Measurements from ENCODE around the gene CHRNA9. TPM values are rescaled to one million over a fixed set of nuclear protein-coding genes. Genes with fewer than 3 reads are reported as not detected.

The CHRNA9 gene
- polyA plus RNA-seq, 2 of the 4 experiments (the other 2 are of a cell fraction), result 1.3 to 1.6 TPM

DNA sequence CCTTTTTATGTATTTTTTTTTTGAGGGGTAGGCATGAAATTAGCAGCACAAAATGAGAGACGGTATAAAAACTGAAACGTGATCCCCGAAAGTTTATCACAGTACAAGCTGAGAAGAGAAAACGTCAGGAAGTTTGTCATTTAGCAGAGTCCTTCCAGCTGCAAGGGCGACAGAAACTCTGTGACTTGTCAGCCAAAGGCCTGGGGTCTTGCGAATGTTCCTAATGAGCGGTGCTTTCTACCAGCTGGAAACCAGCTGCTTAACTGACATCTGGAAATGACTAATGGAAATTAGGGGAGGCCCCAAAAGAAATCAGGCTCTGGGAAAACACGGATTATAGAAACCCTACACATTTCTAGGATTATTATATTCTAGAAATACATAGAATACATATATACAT lies 66.5 kb downstream of the CHRNA9 start (continued):
- TF ChIP-seq ZFP36 (IDR thresholded peaks at IDR 0.05; ENCODE audit: borderline replicate concordance, partially characterized antibody) (no peak), EP300 (IDR thresholded peaks at IDR 0.05) (no peak), FOSL2 (IDR thresholded peaks at IDR 0.05) (no peak), FOSL2 (CRISPR knock-in tag; IDR thresholded peaks at IDR 0.05) (no peak), NPAS2 (CRISPR knock-in tag; IDR thresholded peaks at IDR 0.05; ENCODE audit: borderline replicate concordance) (no peak), CEBPB (IDR thresholded peaks at IDR 0.05) (no peak), TFCP2L1 (CRISPR knock-in tag; IDR thresholded peaks at IDR 0.05) (no peak)
- TF ChIP-seq, protein P1, sequence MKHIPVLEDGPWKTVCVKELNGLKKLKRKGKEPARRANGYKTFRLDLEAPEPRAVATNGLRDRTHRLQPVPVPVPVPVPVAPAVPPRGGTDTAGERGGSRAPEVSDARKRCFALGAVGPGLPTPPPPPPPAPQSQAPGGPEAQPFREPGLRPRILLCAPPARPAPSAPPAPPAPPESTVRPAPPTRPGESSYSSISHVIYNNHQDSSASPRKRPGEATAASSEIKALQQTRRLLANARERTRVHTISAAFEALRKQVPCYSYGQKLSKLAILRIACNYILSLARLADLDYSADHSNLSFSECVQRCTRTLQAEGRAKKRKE (CRISPR knock-in tag; IDR thresholded peaks at IDR 0.05; ENCODE audit: low read depth), result no peak

DNA sequence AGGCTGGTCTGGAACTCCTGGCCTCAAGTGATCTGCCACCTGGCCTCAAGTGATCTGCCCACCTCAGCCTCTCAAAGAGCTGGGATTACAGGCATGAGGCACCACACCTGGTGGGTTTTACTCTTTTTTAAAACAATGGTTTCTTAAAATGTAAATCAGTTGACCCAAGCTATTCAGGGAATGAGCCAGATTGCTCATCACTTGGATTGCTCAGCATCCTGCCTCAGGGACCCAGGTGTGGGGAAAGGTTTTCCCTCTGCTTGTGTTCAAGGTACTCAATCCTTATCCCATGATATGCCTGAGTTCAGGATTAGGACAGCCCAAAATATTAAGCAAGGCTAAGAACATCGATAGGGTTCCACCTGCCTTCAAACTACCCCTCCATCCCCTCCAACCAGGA lies 67.4 kb downstream of the CHRNA9 start:
- FAIRE-seq (no peak), ATAC-seq (no peak), DNase-seq (ENCODE audit: low read depth in 1 of 2, low spot score in 1 of 2) (no peak)
- Histone ChIP-seq H3K4me1 (peaks cover 5% of the 10 kb centered on the region; the same call in 2 of the 3 replicates), H3K27ac (no peak overlapping the region), H3K9me3 (peaks cover 8% of the 10 kb centered on the region; the same call in 2 of the 3 replicates), H3K4me3 (no peak overlapping the region), H3K4me2 (no peak overlapping the region)
- ChIA-PET POLR2A (no interaction called here), CTCF (no interaction called here)
- TF ChIP-seq FOSB (CRISPR knock-in tag; IDR thresholded peaks at IDR 0.05) (no peak), ZNF302 (CRISPR knock-in tag; IDR thresholded peaks at IDR 0.05) (no peak), FOSL2 (IDR thresholded peaks at IDR 0.05) (no peak), FOSL2 (CRISPR knock-in tag; IDR thresholded peaks at IDR 0.05) (no peak), TFCP2L1 (CRISPR knock-in tag; IDR thresholded peaks at IDR 0.05) (no peak)
- 100% methylated on average over 1 of the region's 1 CpG for WGBS (ENCODE audit: missing lambda C conversion rate)

DNA sequence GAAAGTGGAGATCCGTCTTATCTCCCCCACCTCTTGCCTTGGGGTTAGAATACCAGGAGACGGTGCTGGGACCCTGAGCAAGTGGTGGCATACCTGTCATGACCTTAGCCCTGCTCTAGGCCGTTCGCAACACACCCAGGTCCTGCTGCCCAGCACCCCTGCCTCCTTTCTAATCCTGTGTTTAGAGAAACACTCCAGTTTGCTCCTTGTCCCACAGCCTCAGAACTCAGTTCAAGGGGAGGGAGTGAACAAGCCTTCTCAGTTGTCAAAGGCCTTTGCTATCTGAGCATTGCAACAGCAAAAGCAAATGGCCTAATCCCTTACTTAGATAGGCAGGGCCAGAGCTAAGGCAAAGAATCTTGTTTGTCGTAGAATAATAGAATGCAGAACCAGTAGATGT lies 67.9 kb downstream of the CHRNA9 start:
- peaks cover 5% of the 10 kb centered on the region; the same call in 2 of the 3 replicates for H3K4me1 ChIP-seq
- H3K4me2 ChIP-seq, result no peak overlapping the region
- TF ChIP-seq HOXB13 (CRISPR knock-in tag; IDR thresholded peaks at IDR 0.05; ENCODE audit: low read depth) (no peak), GATA3 (IDR thresholded peaks at IDR 0.05; ENCODE audit: borderline replicate concordance) (no peak), NPAS2 (CRISPR knock-in tag; IDR thresholded peaks at IDR 0.05; ENCODE audit: borderline replicate concordance) (no peak), BHLHE40 (IDR thresholded peaks at IDR 0.05; ENCODE audit: low read depth, low read length) (no peak), HOXB5 (CRISPR knock-in tag; IDR thresholded peaks at IDR 0.05) (no peak), SMC3 (IDR thresholded peaks at IDR 0.05) (no peak), CBX8 (IDR thresholded peaks at IDR 0.05) (no peak), KDM5A (IDR thresholded peaks at IDR 0.05) (no peak), EHMT2 (IDR thresholded peaks at IDR 0.05; ENCODE audit: low read depth) (no peak), FOXS1 (CRISPR knock-in tag; IDR thresholded peaks at IDR 0.05) (no peak), HEYL (CRISPR knock-in tag; IDR thresholded peaks at IDR 0.05) (no peak), KDM1A (IDR thresholded peaks at IDR 0.05; ENCODE audit: low read depth) (no peak)
- TF ChIP-seq, protein P2, sequence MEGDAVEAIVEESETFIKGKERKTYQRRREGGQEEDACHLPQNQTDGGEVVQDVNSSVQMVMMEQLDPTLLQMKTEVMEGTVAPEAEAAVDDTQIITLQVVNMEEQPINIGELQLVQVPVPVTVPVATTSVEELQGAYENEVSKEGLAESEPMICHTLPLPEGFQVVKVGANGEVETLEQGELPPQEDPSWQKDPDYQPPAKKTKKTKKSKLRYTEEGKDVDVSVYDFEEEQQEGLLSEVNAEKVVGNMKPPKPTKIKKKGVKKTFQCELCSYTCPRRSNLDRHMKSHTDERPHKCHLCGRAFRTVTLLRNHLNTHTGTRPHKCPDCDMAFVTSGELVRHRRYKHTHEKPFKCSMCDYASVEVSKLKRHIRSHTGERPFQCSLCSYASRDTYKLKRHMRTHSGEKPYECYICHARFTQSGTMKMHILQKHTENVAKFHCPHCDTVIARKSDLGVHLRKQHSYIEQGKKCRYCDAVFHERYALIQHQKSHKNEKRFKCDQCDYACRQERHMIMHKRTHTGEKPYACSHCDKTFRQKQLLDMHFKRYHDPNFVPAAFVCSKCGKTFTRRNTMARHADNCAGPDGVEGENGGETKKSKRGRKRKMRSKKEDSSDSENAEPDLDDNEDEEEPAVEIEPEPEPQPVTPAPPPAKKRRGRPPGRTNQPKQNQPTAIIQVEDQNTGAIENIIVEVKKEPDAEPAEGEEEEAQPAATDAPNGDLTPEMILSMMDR (IDR thresholded peaks at IDR 0.05), result no peak
- TF ChIP-seq, protein P3, sequence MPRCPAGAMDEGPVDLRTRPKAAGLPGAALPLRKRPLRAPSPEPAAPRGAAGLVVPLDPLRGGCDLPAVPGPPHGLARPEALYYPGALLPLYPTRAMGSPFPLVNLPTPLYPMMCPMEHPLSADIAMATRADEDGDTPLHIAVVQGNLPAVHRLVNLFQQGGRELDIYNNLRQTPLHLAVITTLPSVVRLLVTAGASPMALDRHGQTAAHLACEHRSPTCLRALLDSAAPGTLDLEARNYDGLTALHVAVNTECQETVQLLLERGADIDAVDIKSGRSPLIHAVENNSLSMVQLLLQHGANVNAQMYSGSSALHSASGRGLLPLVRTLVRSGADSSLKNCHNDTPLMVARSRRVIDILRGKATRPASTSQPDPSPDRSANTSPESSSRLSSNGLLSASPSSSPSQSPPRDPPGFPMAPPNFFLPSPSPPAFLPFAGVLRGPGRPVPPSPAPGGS (IDR thresholded peaks at IDR 0.05), result no peak
- TF ChIP-seq, protein P4, sequence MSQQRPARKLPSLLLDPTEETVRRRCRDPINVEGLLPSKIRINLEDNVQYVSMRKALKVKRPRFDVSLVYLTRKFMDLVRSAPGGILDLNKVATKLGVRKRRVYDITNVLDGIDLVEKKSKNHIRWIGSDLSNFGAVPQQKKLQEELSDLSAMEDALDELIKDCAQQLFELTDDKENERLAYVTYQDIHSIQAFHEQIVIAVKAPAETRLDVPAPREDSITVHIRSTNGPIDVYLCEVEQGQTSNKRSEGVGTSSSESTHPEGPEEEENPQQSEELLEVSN (IDR thresholded peaks at IDR 0.05; ENCODE audit: borderline replicate concordance, low read depth), result no peak
- TF ChIP-seq, protein P5, sequence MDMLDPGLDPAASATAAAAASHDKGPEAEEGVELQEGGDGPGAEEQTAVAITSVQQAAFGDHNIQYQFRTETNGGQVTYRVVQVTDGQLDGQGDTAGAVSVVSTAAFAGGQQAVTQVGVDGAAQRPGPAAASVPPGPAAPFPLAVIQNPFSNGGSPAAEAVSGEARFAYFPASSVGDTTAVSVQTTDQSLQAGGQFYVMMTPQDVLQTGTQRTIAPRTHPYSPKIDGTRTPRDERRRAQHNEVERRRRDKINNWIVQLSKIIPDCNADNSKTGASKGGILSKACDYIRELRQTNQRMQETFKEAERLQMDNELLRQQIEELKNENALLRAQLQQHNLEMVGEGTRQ (IDR thresholded peaks at IDR 0.05), result no peak
- TF ChIP-seq, protein P6, sequence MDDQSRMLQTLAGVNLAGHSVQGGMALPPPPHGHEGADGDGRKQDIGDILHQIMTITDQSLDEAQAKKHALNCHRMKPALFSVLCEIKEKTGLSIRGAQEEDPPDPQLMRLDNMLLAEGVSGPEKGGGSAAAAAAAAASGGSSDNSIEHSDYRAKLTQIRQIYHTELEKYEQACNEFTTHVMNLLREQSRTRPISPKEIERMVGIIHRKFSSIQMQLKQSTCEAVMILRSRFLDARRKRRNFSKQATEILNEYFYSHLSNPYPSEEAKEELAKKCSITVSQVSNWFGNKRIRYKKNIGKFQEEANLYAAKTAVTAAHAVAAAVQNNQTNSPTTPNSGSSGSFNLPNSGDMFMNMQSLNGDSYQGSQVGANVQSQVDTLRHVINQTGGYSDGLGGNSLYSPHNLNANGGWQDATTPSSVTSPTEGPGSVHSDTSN (IDR thresholded peaks at IDR 0.05), result no peak
- ChIA-PET CTCF (no interaction called here), POLR2A (no interaction called here)
- H3K27ac ChIP-seq, result no peak overlapping the region
- peaks cover 10% of the 10 kb centered on the region; the same call in 2 of the 3 replicates for H3K9me3 ChIP-seq
- H3K4me3 ChIP-seq, result no peak overlapping the region
- WGBS (ENCODE audit: missing lambda C conversion rate), result 90% methylated on average over 5 of the region's 5 CpGs
- ATAC-seq (no peak), DNase-seq (ENCODE audit: low read depth in 1 of 2, low spot score in 1 of 2) (no peak), FAIRE-seq (no peak)
